ENCODE results near the gene SGCA.

Gene SGCA

GRCh38 chr17:50183421-50183994, 17.7 kb downstream of the SGCA start:
- DNase-seq, result no peak

GRCh38 chr17:50184064-50184463, 18.3 kb downstream of the SGCA start:
- DNase-seq, result no peak

GRCh38 chr17:50184611-50185398, 19.0 kb downstream of the SGCA start:
- DNase-seq, result no peak

GRCh38 chr17:50185631-50186471, 20.0 kb downstream of the SGCA start:
- no peak for DNase-seq

- DNase-seq, result no peak
These were observed 21.0 kb downstream of the SGCA start for GRCh38 chr17:50186661-50187393.

- no peak for DNase-seq
These were observed 21.6 kb downstream of the SGCA start for GRCh38 chr17:50187394-50187725.

GRCh38 chr17:50187751-50188530, 22.1 kb downstream of the SGCA start:
- DNase-seq, result no peak

GRCh38 chr17:50188531-50188920, 22.7 kb downstream of the SGCA start:
- DNase-seq, result no peak

GRCh38 chr17:50188921-50189549, 23.2 kb downstream of the SGCA start:
- no peak for DNase-seq

- no peak for DNase-seq
These were observed 23.9 kb downstream of the SGCA start for GRCh38 chr17:50189550-50190292.

- DNase-seq, result no peak
These were observed 24.4 kb downstream of the SGCA start for GRCh38 chr17:50190293-50190602.

- DNase-seq, result no peak
These were observed 25.0 kb downstream of the SGCA start for GRCh38 chr17:50190603-50191358.

GRCh38 chr17:50191359-50192143, 25.7 kb downstream of the SGCA start:
- DNase-seq, result no peak

GRCh38 chr17:50192144-50192617, 26.4 kb downstream of the SGCA start:
- DNase-seq, result no peak

- DNase-seq, result no peak
These were observed 26.9 kb downstream of the SGCA start for GRCh38 chr17:50192618-50193291.

- no peak for DNase-seq
These were observed 28.5 kb downstream of the SGCA start for GRCh38 chr17:50194140-50194933.

GRCh38 chr17:50194934-50195865, 29.4 kb downstream of the SGCA start:
- no peak for DNase-seq

All from CD4-positive, alpha-beta T cell treated with Interleukin-12 subunit alpha and Interleukin-12 subunit beta, for 1 hour (primary cell).